Coronary artery (tissue), 2 donors: ENCODE results near the gene OR2A5.
"Not testable (repeated sequence)": the region's sequence is repeated elsewhere in the genome, so short reads cannot be mapped to it uniquely, and the experiment has no call there.

Source experiments
- DNase-seq: peaks from one replicate; pipeline ENCODE4 v3.0.0-alpha.2; 2017; ENCODE audit warnings: low spot score
- H3K27ac ChIP-seq, 2 donors: fragments of 200-600 bp; sonication (generic); one replicate each; pipeline ENCODE4 v1.5.1; 2016 to 2019
- H3K4me3 ChIP-seq: fragments of 200-600 bp; sonication (generic); 2 replicates; pipeline ENCODE4 v1.5.1; 2016; ENCODE audit warnings: mild to moderate bottlenecking, moderate library complexity
- TF ChIP-seq, protein P1 (sequence below): fragments of 200-600 bp; sonication (generic); IDR thresholded peaks from one replicate; pipeline ENCODE4 v1.5.1; 2019; ENCODE audit warnings: antibody characterized with exemption

Gene OR2A5, protein sequence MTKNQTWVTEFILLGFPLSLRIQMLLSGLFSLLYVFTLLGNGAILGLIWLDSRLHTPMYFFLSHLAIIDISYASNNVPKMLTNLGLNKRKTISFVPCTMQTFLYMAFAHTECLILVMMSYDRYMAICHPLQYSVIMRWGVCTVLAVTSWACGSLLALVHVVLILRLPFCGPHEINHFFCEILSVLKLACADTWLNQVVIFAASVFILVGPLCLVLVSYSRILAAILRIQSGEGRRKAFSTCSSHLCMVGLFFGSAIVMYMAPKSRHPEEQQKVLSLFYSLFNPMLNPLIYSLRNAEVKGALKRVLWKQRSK

DNA sequence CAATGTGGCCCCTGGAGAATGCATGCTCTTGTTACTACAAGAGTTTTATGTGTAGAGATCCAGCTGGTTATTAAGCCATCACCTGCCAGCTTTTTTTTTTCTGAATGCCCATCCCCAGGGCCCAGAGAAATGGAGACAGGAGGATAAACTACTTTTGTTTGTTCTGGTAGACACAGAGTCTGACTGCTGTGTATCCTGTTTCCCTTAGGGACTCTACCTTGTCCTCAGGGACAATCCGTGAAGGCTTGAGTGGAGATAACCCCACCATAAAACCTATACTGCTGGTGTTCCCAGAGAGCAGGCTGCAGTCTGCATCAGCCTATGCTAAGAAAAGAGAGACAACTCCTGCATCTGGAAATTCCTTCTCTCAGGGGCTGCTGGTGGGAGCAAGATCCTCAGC lies at the start of gene OR2A5:
TSS of gene OR2A5 (plus strand) at position 301 of the 400 bp plus-strand sequence. CDS start 1,454 bp downstream, outside the sequence.
- no peak for DNase-seq
- Histone ChIP-seq H3K27ac (no peak within 1 kb of the TSS), H3K4me3 (no peak within 1 kb of the TSS)
- TF ChIP-seq, protein P1, sequence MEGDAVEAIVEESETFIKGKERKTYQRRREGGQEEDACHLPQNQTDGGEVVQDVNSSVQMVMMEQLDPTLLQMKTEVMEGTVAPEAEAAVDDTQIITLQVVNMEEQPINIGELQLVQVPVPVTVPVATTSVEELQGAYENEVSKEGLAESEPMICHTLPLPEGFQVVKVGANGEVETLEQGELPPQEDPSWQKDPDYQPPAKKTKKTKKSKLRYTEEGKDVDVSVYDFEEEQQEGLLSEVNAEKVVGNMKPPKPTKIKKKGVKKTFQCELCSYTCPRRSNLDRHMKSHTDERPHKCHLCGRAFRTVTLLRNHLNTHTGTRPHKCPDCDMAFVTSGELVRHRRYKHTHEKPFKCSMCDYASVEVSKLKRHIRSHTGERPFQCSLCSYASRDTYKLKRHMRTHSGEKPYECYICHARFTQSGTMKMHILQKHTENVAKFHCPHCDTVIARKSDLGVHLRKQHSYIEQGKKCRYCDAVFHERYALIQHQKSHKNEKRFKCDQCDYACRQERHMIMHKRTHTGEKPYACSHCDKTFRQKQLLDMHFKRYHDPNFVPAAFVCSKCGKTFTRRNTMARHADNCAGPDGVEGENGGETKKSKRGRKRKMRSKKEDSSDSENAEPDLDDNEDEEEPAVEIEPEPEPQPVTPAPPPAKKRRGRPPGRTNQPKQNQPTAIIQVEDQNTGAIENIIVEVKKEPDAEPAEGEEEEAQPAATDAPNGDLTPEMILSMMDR = no peak

DNA sequence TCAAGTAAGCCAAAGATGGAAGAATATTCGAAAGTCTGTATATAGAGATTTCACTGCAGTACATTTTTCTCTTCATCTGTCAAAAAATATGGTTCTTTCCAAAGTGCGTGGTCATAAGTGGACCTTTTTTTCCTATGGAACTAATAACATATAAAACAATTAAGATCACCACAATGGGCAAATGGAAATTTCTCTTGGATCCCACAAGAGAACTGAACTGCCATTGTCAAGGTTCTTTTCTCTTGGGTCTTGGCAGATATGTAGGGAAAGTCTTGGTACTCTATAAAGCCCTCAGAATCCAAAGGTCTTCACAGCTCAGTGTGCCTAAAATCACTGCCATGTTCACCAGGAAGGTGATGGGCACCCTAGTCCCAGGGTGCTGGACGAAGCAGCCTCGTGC lies 48.7 kb upstream of the OR2A5 start, which contains the start of gene OR6B1:
TSS of gene OR6B1 (plus strand) at position 301 of the 400 bp plus-strand sequence. CDS start 3,677 bp downstream, outside the sequence.
- Histone ChIP-seq H3K27ac (no peak within 1 kb of the TSS), H3K4me3 (no peak within 1 kb of the TSS)
- TF ChIP-seq, protein P1 = no peak
- no peak for DNase-seq

DNA sequence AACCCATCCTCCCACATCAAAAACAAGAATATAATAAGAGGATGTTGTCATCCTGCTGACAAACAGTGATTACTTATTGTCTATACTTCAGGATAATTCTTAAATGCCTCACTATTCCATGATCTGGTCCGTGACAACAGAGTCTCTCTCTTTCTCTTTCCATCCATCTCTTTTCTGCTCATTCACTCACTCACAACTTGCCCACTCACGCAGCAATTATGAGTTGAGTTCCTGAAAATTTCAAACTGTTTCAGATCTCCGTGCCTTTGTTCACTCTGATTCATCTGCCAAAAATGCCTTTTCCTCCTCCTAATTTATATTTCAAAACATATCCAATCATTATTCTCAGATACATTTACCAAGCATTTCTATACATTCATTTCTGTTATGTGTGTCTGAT lies 47.2 kb upstream of the OR2A5 start:
- Histone ChIP-seq H3K27ac (no peak overlapping the region), H3K4me3 (no peak overlapping the region)
- TF ChIP-seq, protein P1 = no peak
- no peak for DNase-seq

DNA sequence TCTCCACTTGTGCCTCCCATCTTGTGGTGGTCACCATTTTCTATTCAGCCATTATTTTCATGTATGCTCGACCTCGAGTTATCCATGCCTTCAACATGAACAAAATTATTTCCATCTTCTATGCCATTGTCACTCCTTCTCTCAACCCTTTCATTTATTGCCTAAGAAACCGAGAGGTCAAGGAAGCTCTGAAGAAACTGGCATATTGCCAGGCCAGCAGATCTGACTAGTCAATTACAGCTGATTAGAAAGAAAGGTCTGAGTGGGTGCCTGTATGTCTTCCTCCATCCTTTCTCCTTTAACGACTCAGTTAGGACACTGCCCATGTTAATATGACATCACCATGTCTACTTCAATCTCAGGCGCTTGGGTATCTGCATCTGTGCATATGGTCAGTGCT lies 44.0 kb upstream of the OR2A5 start:
- no peak overlapping the region for H3K27ac ChIP-seq
- DNase-seq = no peak
- TF ChIP-seq, protein P1 = no peak
- H3K4me3 ChIP-seq = no peak overlapping the region

DNA sequence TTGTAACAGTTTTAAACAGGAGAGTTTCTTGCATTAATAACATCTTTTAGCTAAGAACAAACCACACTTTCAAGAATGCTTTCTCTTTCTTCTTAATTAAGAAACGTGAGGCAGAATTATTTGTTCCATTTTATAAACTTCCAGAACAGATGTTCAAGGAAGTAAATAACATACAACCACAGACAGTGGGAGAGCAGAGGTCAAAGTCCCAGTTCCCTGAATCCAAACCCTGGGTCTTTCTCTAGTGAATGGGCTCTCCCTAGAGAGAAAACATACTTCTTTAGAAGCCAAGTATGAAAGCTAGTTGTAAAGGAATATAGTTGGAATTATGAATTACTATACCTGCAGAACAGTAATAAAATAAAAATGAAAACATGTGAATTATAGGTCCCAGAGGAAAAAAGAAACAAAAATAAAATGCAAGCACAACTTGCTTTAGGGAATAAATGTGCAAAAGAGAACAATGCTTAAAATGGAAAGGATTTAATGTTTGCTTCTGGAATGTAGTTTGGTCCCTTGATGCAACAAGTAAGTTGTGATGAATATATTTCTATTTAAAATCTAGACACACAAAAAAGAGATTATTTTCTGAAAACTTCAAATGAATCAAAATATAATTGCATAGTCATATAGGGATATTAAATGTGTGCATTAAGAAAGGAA lies 42.6 kb upstream of the OR2A5 start:
- no peak for DNase-seq
- TF ChIP-seq, protein P1 = no peak
- H3K27ac ChIP-seq = no peak overlapping the region

DNA sequence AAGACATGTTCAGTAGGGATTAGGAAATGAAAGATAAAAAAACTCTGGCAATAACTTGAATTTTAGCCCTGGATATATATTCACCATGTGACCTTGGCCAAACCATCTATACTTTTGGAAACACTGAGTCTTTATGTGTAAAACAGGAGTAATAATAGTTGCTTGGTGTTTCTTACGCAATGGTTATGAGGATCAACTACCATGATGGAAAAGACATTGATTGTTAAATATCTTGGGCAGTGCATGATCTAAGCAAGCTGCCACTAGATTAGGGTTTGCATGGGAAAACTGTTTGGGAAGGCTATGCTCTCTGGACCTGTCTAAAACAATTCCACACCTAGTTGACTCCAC lies 42.1 kb upstream of the OR2A5 start:
- TF ChIP-seq, protein P1 = no peak
- no peak for DNase-seq
- Histone ChIP-seq H3K27ac (no peak overlapping the region), H3K4me3 (no peak overlapping the region)

More for the DNA sequence above, 42.6 kb upstream of the OR2A5 start:
- no peak overlapping the region for H3K4me3 ChIP-seq

DNA sequence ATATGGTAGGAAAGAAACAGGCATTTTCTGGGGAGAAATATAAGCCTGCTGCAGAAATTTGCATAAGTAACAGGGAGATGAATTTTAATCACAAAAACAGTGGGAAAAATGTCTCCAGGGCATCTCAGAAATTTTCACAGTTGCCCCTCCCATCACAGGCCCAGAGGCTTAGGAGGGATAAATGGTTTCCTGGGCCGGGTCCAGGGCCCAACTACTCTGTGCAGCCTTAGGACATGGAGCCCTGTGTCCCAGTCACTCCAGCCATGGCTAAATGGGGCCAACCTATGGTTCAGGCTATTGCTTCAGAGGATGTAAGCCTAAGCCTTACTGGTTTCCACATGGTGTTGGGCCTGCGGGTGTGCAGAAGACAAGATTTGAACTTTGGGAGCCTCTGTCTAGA lies 39.4 kb upstream of the OR2A5 start:
- no peak for DNase-seq
- TF ChIP-seq, protein P1 = no peak
- Histone ChIP-seq H3K4me3 (no peak overlapping the region), H3K27ac (no peak overlapping the region)

DNA sequence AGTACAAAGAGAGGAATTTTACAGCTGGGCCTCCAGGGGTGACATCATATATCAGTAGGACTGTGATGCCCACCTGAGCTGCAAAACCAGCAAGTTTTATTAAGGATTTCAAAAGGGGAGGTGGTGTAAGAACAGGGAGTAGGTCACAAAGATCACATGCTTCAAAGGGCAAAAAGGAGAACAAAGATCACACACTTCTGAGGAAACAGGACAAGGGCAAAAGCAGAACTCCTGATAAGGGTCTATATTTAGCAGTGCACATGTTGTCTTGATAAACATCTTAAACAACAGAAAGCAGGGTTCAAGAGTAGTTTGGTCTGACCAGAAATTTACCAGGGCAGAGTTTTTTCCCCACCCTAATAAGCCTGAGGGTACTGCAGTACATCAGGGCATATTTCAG lies 38.7 kb upstream of the OR2A5 start:
- not testable (repeated sequence) for DNase-seq, H3K27ac ChIP-seq

DNA sequence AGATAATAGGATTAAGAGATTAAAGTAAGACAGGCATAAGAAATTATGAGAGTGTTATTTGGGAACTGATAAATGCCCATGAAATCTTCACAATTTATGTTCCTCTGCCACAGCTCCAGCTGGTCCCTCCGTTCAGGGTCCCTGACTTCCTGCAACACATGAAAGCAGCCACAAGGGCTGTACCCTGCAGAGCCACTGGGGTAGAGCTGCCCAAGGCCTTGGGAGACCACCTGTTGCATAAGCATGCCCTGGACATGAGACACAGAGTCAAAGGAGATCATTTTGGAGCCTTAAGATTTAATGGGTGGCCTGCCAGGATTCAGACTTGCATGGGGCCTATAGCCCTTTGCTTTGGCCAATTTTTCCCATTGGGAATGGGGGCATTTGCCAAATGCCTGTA lies 37.9 kb upstream of the OR2A5 start:
- H3K27ac ChIP-seq, DNase-seq, H3K4me3 ChIP-seq: not testable (repeated sequence)

More for the DNA sequence above, 38.7 kb upstream of the OR2A5 start:
- H3K4me3 ChIP-seq = not testable (repeated sequence)
